DOHH2 (cell line): ENCODE measurements around the gene ITGB1BP1.

Source experiments
- H3F3A ChIP-seq: fragments of 200-600 bp; sonication (generic), shearing (Covaris generic); 2 replicates; pipeline ENCODE4 v1.6.0; 2016; ENCODE audit warnings: antibody characterized with exemption, mild to moderate bottlenecking; ENCODE audit not compliant: control insufficient read depth, insufficient read depth
- H3K27ac ChIP-seq: fragments of 200-600 bp; sonication (generic); 2 replicates; pipeline ENCODE4 v1.5.1; 2014; ENCODE audit warnings: low read depth, mild to moderate bottlenecking, low read length, moderate library complexity
- H3K27me3 ChIP-seq: fragments of 200-600 bp; sonication (generic); 2 replicates; pipeline ENCODE4 v1.6.1; 2014; ENCODE audit warnings: mild to moderate bottlenecking, low read length, mixed read lengths; ENCODE audit not compliant: control insufficient read depth
- H3K36me3 ChIP-seq: fragments of 200-600 bp; sonication (generic); 2 replicates; pipeline ENCODE4 v1.6.1; 2014; ENCODE audit warnings: mild to moderate bottlenecking, low read length, moderate library complexity, mixed read lengths; ENCODE audit not compliant: control insufficient read depth
- H3K4me1 ChIP-seq: fragments of 200-600 bp; sonication (generic); 2 replicates; pipeline ENCODE4 v1.6.1; 2014; ENCODE audit warnings: mild to moderate bottlenecking, low read length, mixed read lengths; ENCODE audit not compliant: control insufficient read depth
- H3K4me2 ChIP-seq: fragments of 200-600 bp; sonication (generic); 2 replicates; pipeline ENCODE4 v1.6.0; 2014; ENCODE audit warnings: mild to moderate bottlenecking, low read length, moderate library complexity
- H3K4me3 ChIP-seq: fragments of 200-600 bp; sonication (generic); 2 replicates; pipeline ENCODE4 v1.5.1; 2014; ENCODE audit warnings: mild to moderate bottlenecking, low read length, mixed read lengths
- H3K79me2 ChIP-seq: fragments of 200-600 bp; sonication (generic); 2 replicates; pipeline ENCODE4 v1.6.1; 2014; ENCODE audit warnings: mild to moderate bottlenecking, low read length, mixed read lengths; ENCODE audit not compliant: control insufficient read depth
- H3K9me2 ChIP-seq: fragments of 200-600 bp; sonication (generic); replicated peaks from 2 replicates; pipeline ENCODE4 v1.6.1; 2014; ENCODE audit warnings: mild to moderate bottlenecking, low read length, mixed read lengths; ENCODE audit not compliant: control insufficient read depth
- H3K9me3 ChIP-seq: fragments of 200-600 bp; sonication (generic); 2 replicates; pipeline ENCODE4 v1.6.1; 2014; ENCODE audit warnings: antibody characterized with exemption, low read length, mixed read lengths; ENCODE audit not compliant: control insufficient read depth, insufficient read depth
- H4K20me1 ChIP-seq: fragments of 200-600 bp; sonication (generic); 2 replicates; pipeline ENCODE4 v1.6.0; 2014; ENCODE audit warnings: low read depth, mild to moderate bottlenecking, antibody characterized with exemption, low read length, moderate library complexity; ENCODE audit not compliant: control insufficient read depth, insufficient read depth
- CTCF ChIP-seq: fragments of 200-600 bp; sonication (generic); IDR thresholded peaks from one replicate; pipeline ENCODE4 v1.5.1; 2014; ENCODE audit warnings: antibody characterized with exemption, mild to moderate bottlenecking, low read depth, low read length; ENCODE audit not compliant: poor library complexity, severe bottlenecking
- EZH2phosphoT487 ChIP-seq: fragments of 200-600 bp; sonication (generic); IDR thresholded peaks from 2 replicates; pipeline ENCODE4 v1.6.1; 2017; ENCODE audit warnings: borderline replicate concordance, mild to moderate bottlenecking, antibody characterized with exemption, low read length, moderate library complexity, mixed read lengths

The ITGB1BP1 gene

GRCh38 chr2:9420495-9420894, 2.8 kb downstream of the ITGB1BP1 start:
- no peak for TF ChIP-seq CTCF
- no peak for TF ChIP-seq EZH2phosphoT487
- H3K9me2 ChIP-seq: no peaks in the 10 kb centered on the region
- H3K27ac ChIP-seq: no peak overlapping the region
- no peak overlapping the region for H3K4me2 ChIP-seq
- no peaks in the 10 kb centered on the region for H3K27me3 ChIP-seq
- H3K9me3 ChIP-seq: no peaks in the 10 kb centered on the region
- H3F3A ChIP-seq: no peaks in the 10 kb centered on the region
- peaks cover 79% of the 10 kb centered on the region for H3K79me2 ChIP-seq
- H3K4me1 ChIP-seq: peaks cover 24% of the 10 kb centered on the region
- H3K4me3 ChIP-seq: no peak overlapping the region
- peaks cover 7% of the 10 kb centered on the region; the same call in 1 of the 2 replicates for H4K20me1 ChIP-seq
- peaks cover 31% of the 10 kb centered on the region for H3K36me3 ChIP-seq

GRCh38 chr2:9419541-9419940, 3.8 kb downstream of the ITGB1BP1 start:
- Histone ChIP-seq H3K27ac (no peak overlapping the region), H3F3A (no peaks in the 10 kb centered on the region), H3K79me2 (peaks cover 71% of the 10 kb centered on the region), H3K36me3 (peaks cover 23% of the 10 kb centered on the region), H3K27me3 (no peaks in the 10 kb centered on the region), H3K9me2 (no peaks in the 10 kb centered on the region), H4K20me1 (no peaks in the 10 kb centered on the region), H3K4me2 (no peak overlapping the region), H3K9me3 (no peaks in the 10 kb centered on the region), H3K4me3 (no peak overlapping the region), H3K4me1 (peaks cover 14% of the 10 kb centered on the region)
- TF ChIP-seq CTCF: no peak
- no peak for TF ChIP-seq EZH2phosphoT487

- H3K79me2 ChIP-seq: peaks cover 66% of the 10 kb centered on the region
- H3K9me3 ChIP-seq: no peaks in the 10 kb centered on the region
- no peak overlapping the region for H3K4me3 ChIP-seq
- H3K36me3 ChIP-seq: peaks cover 21% of the 10 kb centered on the region
- no peaks in the 10 kb centered on the region for H3K27me3 ChIP-seq
- TF ChIP-seq CTCF (no peak), EZH2phosphoT487 (no peak)
- H4K20me1 ChIP-seq: no peaks in the 10 kb centered on the region
- H3K27ac ChIP-seq: no peak overlapping the region
- no peak overlapping the region for H3K4me2 ChIP-seq
- H3K4me1 ChIP-seq: peaks cover 11% of the 10 kb centered on the region
- H3F3A ChIP-seq: no peaks in the 10 kb centered on the region
- H3K9me2 ChIP-seq: no peaks in the 10 kb centered on the region
Observed at GRCh38 chr2:9418746-9419145, 4.6 kb downstream of the ITGB1BP1 start.

- Histone ChIP-seq H3K4me1 (peaks cover 11% of the 10 kb centered on the region), H3K9me3 (no peaks in the 10 kb centered on the region), H3K4me3 (no peak overlapping the region), H3K4me2 (no peak overlapping the region), H3K36me3 (peaks cover 22% of the 10 kb centered on the region), H3K79me2 (peaks cover 59% of the 10 kb centered on the region), H4K20me1 (no peaks in the 10 kb centered on the region), H3K27me3 (no peaks in the 10 kb centered on the region), H3F3A (no peaks in the 10 kb centered on the region), H3K27ac (no peak overlapping the region), H3K9me2 (no peaks in the 10 kb centered on the region)
- TF ChIP-seq EZH2phosphoT487: no peak
- no peak for TF ChIP-seq CTCF
Observed at GRCh38 chr2:9417725-9418124, 5.6 kb downstream of the ITGB1BP1 start.
